ACHN (cell line): Measurements from ENCODE around the gene SUOX.

Experiments used
- DNase-seq: peaks from one replicate; pipeline ENCODE4 v3.0.0-alpha.2; 2015
- in situ Hi-C: cut with HindIII; loops from 2 replicates; pipeline ENCODE4 v1.10.0; 2017; ENCODE audit warnings: low sequenced_read_pairs, low pct_ligation_motif_present, low pct_unique_long_range_greater_than_20kb

Gene SUOX

GRCh38 chr12:55996715-55997534 is at the start of gene SUOX:
SUOX (plus strand) TSS chr12:55997276; CDS start chr12:56002222, 4,946 bp downstream.
- DNase-seq = peak; percentile 100
- in situ Hi-C loops = no loop called here

- DNase-seq = no peak
- in situ Hi-C loops = no loop called here
Observed at GRCh38 chr12:55955344-55955743, 41.7 kb upstream of the SUOX start.

GRCh38 chr12:55955800-55956508 is 41.1 kb upstream of the SUOX start:
- in situ Hi-C loops = no loop called here
- peak; percentile 90 for DNase-seq

GRCh38 chr12:55957106-55957859 is 39.8 kb upstream of the SUOX start:
- in situ Hi-C loops = no loop called here
- no peak for DNase-seq

GRCh38 chr12:55963760-55964159 is 33.3 kb upstream of the SUOX start:
- in situ Hi-C loops = no loop called here
- DNase-seq = no peak

- no peak for DNase-seq
- in situ Hi-C loops = no loop called here
Observed at GRCh38 chr12:55965240-55965639, 31.8 kb upstream of the SUOX start.

GRCh38 chr12:55965941-55966407 is 31.1 kb upstream of the SUOX start, which contains the start of gene PMEL:
PMEL (minus strand) TSS chr12:55966042; CDS start chr12:55966011, 31 bp downstream.
- in situ Hi-C loops = no loop called here
- peak; percentile 20 for DNase-seq

- in situ Hi-C loops = no loop called here
- peak; percentile 94 for DNase-seq
Observed at GRCh38 chr12:55966408-55967281, 30.4 kb upstream of the SUOX start, which contains the start of gene CDK2. CDK2 (plus strand) TSS chr12:55966830; CDS start chr12:55967009, 179 bp downstream.

GRCh38 chr12:55969356-55969755 is 27.7 kb upstream of the SUOX start:
- no peak for DNase-seq
- in situ Hi-C loops = no loop called here

- no peak for DNase-seq
- in situ Hi-C loops = no loop called here
Observed at GRCh38 chr12:55970775-55971174, 26.3 kb upstream of the SUOX start.

GRCh38 chr12:55972042-55972441 is 25.0 kb upstream of the SUOX start:
- in situ Hi-C loops = no loop called here
- DNase-seq = peak; percentile 52

- in situ Hi-C loops = no loop called here
- DNase-seq = no peak
Observed at GRCh38 chr12:55972456-55972855, 24.6 kb upstream of the SUOX start.

- DNase-seq = no peak
Observed at GRCh38 chr12:55972911-55973598, 24.0 kb upstream of the SUOX start.

GRCh38 chr12:55973599-55974307 is 23.3 kb upstream of the SUOX start, which contains the start of gene RAB5B:
RAB5B (plus strand) TSS chr12:55974078; CDS start chr12:55986961, 12,883 bp downstream.
- peak; percentile 100 for DNase-seq
- in situ Hi-C loops = no loop called here

More at GRCh38 chr12:55972911-55973598, 24.0 kb upstream of the SUOX start:
- in situ Hi-C loops = no loop called here

GRCh38 chr12:55974308-55974730 is 22.8 kb upstream of the SUOX start:
- in situ Hi-C loops = no loop called here
- peak; percentile 76 for DNase-seq

- in situ Hi-C loops = no loop called here
- DNase-seq = no peak
Observed at GRCh38 chr12:55978393-55978792, 18.7 kb upstream of the SUOX start.

- no peak for DNase-seq
- in situ Hi-C loops = no loop called here
Observed at GRCh38 chr12:55979069-55979468, 18.0 kb upstream of the SUOX start.
